AG20443 (cell line): ENCODE data around the gene KBTBD2.
"Not testable (repeated sequence)": the region's sequence is repeated elsewhere in the genome, so short reads cannot be mapped to it uniquely, and the experiment has no call there.

ENCODE experiments used
- DNase-seq: peaks from one replicate; pipeline ENCODE4 v3.0.0; 2012; ENCODE audit warnings: low spot score, mixed read lengths

The KBTBD2 gene

DNA sequence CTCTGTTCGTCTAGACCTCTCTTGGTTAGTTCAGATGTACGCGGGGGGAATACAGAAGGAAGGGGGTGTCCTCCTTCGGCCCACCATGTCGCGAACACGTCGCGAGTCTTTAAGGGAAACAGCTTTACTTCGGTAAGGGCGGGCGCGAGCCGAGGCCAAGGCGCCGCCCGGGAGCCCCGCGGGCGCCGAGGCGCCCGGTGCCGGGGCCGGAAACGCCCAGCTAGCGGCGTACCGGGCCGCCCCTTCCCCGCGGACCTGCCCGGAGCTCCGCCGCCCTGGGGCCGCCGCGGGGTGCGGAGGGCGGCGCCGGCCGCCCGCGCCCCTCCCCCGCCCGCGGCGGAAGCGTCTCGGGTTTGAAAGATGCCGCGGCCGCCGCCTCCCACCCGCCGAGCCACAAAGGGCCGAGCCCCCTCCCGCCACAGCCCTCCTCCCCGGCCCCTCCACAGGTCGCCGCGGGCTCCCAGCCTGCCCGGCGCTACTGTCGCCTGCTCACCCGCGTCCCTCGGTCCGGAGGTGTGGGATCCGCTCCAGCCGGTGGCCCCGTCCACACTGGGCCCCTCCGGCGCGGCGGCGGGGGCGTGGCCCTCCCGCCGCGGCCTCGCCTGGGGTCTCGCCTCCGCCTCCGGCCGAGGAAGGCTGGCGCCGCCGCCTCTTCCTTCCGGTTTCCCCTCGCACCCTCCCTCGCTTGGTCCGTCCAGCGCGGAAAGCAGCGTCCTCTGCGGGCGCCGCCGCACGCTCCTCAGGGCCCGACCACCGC lies at the start of gene KBTBD2:
Gene KBTBD2 (minus strand): TSS at position 718 of the 757 bp plus-strand sequence. CDS start 12,156 bp downstream, outside the sequence.
- peak; percentile 82 for DNase-seq

DNA sequence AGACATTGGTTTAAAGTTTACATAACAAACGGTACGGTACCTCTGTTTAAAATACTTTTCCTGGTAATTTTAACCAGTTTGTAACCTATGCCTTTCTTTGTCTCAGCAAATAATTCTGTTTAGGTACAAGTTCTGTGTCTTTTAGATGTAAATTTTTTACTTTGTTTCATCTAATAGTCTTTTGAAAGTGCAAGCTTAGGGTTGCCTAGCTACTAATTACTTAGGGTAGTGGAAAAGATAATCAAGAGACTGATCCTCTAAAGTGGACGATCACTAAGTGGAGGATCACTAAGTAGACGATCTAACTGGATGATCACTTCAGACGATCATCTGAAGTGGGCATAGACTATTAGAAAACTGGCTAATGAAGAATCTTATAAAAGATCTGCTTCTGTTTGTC lies 49.6 kb upstream of the KBTBD2 start:
- no peak for DNase-seq

DNA sequence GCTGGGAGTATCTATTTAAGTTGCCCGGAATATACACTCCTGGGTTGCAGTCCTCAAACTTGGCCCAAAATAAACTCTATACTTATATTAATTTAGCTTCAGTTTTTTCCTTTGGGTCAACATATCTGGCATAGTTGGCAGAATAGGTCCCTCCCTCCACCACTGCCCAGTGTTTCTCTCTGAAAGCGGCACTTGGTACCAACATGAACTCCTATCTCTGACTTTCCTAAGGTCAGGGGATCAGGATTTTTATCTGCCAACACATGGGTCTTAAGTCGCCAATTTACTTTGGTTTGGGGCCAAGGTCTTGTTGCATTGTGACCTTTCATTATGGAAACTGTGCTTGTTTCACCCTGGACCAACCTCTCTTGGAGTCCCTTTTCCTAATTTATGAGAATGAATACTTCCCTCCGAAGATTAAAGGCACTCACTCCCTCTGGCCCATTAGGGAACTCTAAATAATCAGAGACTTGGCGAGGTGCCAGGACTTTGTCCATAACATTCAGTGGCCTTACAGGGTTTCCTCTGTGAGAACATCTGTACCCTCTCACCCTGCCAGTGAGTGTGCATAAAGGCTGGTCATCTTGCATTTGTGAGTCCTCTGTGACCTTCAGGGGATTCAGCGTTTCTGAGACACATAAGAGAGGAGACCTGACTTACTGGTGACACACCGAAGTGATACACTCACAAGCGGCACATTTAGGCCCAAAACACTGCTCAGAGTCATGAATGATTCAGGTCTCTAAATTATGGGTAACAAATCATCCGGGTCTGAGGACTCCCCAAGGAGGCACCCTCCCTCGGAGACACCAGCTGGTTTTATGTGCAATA lies 46.0 kb upstream of the KBTBD2 start:
- DNase-seq = peak; percentile 34

DNA sequence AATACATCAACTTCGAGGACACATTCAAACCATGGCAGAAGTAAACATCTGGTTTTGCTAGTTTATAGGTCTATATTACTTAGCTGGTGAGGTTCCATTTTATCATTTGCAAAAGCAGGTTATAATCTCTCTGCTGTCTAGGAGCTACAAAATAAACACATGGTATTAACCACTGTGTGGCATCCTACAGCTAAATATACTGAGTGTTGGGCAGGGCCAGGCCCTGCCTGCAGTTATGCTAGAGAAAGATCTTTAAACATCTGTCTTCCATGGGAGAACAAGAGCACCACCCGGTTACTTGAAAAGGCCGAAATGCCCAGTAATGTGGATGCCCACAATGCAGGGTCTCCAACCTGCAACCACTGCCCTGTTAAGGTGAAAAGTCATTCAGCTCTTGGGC lies 45.1 kb upstream of the KBTBD2 start:
- DNase-seq = no peak

DNA sequence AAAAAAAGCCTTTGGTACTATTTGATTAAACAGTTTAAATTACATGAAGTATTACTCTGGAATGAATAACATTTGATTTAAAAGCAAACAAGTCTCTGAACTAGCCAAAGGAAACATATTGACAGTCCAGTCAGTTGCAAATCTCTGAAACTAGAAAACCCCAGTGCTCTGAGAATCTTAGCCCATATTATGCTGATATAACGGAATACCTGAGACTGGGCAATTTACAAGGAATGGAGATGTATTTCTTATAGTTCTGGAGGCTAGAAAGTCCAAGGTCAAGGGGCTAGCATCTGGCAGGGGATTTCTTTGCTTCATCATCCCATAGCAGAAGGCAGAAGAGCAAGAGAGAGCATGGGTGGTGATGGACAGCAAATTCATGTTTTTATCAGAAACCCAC lies 44.0 kb upstream of the KBTBD2 start:
- DNase-seq = no peak

DNA sequence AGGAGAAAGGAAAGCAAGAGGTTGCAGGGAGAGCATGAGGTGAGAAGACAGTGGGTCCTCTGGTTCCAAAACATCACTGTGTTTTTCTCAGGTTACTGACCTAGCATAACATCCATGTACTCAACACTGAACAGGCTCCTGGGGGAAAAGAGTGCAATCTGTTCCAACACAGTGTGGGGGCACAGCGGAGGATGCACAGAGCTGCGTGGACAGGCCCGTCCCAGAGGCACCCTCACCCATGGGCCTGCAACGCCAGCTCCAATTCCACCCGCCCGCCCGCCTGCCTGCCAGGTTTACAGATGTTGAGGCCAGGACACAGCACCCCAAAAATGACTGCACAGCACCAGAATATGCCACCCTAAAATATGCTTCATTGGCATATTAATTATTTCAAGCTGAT lies 38.8 kb upstream of the KBTBD2 start:
- no peak for DNase-seq

DNA sequence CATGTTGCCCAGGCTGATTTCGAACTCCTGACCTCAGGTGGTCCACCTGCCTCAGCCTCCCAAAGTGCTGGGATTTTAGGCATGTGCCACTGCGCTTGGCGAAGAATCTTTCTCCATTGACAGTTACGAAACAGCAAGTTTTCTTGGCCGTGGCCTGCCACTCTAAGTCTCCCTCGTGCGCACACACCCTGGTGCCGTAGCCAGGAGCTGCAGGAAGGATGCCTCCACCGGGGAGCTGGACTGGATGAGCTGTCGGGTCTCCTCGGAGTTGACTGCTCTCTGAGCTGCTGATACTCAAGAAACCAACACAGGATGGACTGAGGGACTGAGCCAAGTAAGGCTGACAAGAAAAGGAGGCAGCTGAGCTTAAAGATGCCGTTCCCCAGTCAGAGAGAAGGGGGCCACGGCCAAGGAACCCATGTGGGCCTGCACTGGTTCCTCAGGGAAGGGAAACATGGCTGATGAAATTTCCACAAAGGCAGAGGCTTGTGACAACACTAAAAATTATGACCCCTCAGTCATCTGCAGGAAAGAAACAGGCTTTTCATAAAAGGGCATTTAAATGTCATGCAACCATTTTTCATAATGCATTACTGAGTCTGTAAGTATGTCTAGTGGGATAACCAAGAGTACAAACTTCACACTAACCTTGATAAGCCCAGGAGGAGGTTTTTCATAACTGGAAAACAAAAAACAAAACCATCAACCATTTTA lies 38.0 kb upstream of the KBTBD2 start:
- no peak for DNase-seq

DNA sequence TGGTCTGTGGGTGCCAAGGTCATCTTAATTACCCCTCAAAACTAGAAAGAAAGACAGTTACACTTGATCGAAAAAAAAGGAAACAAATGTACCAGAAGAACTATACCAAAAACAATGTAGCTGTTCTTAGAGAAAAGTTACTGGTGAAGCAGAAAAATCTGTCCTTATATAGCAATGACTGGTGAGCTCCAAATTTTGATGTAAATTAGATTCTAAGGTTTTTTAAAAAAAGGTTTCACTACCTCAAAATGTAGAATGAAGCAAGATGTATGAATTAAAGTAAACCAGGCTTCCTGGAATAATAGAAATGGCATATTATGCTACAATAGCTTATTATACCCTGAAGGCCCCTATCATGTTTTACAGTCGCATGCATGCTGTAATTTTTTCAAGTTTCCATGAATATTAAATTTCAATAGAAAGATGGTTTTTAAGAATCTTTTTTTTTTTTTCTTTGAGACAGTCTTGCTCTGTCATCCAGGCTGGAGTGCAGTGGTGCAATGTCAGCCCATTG lies 37.3 kb upstream of the KBTBD2 start:
- no peak for DNase-seq

DNA sequence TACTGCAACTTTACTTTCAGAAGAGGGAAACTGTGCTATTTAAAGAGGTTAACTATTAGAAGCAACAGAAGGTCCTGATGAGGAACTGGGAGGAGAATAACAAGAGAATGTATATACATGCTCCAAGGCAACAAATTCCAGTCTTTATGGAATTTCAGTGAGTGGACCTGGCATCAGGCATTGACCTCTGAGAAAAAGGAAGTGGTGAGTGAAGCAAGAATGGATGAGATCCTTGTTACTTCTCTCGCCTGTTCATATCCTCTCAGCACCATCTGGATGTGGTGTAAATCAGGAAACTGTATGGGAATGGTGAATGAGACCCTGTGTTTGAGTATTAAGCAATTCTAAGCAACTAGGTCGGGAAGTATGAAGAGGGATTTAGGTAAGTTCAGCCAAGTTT lies 30.3 kb upstream of the KBTBD2 start:
- DNase-seq = no peak

DNA sequence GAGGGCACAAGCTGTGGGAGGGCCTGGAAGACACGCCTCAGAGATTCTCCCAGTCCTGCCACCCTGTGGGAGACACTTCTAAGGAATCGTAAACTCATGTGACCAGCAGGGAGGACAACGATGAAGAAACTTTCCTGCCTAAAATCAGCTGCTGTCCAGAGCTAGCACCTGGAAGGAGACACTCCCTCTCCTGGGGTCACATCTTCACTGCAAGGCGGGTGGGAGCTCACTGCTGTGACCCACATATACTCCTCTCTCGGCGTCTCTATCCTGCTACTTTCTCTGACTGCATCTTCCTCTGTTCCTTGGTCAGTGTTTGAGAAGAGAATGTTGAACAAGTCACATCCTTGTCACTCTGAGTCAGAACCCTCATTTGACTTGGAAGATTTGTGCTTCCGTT lies 25.4 kb upstream of the KBTBD2 start:
- DNase-seq = not testable (repeated sequence)

DNA sequence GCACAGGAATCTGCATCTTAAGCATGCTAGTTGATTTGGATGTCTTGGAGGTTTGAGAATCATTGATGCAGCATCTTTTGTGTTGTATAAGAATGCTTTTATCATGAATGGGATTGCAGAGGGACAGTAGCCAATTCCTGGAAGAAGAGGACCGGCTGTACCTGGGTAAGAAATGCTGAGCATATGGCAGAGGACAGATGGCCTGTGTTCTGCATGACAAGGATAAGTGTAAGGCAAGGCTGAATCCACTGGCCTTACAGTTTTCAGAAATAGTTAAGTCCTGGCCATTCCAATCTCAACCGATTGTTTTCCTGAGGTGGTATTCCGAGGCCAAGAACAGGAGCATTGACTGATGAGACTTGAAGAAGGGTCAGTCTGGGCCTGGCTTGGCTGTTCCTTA lies 24.4 kb upstream of the KBTBD2 start:
- no peak for DNase-seq

DNA sequence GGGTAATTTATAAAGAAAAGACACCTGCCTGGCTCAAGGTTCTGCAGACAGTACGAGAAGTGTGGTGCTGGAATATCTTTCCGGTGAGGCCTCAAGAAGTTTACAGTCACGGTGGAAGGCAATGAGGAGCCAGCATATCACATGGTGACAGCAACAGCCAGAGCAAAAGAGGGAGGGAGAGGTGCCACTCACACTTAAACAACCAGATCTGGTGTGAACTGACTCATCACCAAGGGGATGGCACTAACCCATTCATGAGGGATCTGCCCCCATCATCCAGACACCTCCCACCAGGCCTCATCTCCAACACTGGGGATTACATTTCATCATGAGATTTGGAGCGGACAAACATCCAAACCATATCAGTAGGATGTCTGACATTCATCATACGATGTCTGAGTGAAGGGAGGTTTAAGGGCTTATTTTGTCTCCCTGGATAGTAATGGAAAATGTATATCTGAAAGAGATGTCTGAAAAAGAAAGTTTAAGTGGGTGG lies 23.5 kb upstream of the KBTBD2 start:
- DNase-seq = no peak

DNA sequence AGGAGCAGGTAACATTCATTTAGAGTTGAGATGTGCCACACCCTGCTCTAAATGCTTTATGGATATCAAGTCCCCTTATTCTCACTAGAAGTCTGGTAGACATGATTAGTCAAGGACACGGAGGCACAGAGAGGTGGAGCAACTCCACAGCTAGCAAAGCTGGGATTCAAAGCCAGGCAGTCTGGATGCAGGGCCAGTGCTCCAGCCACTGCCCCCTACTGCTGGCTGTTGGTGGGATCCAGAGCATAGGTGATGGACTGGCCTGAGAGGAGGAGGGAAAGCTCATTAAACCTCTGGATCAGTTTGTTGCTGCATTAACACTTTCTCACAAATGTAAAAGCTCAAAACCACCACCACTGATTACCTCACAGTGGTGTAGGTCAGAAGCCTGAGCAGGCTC lies 22.6 kb upstream of the KBTBD2 start:
- DNase-seq = no peak

DNA sequence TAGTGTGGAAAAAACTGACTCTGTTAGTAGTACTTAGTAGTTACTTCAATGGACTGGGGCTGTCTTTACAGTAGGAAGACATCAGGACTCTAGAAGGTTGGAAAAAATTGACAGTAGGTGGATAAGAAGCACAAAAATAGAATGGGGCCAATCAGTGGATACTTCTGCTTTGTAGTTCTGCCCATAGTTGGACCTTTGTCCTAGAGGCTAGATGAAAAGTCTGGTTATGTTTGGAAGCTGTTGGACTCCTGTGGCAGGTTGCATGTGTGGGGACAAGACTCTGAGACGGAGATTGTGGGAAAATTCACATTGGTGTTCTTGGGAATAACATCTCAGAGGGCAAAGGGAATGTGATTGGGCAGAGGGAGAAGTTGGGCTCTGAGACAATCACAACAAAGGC lies 18.6 kb upstream of the KBTBD2 start:
- DNase-seq = no peak

DNA sequence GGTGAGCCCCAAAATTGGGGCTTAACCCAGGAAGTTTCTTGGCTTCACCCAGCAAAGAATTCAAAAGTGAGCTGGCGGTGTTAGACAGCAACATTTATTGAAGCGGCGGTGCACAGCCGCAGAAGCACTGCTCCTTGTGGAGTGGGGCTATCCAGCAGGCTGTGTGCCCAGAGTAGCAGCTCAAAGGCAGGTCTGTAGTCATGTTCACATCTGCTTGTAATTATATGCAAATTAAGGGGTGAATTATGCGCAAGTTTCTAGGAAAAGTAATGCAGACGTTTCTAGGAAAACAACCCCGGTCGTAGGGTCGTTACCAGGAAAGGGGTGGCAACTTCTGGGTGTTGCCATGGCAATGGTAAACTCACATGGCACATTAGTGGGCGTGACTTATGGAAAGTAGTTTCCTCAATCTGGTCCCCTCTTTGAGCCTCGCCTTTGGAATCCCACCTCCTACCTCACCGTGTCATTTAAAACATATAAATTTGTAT lies 13.7 kb upstream of the KBTBD2 start:
- peak; percentile 83 for DNase-seq

DNA sequence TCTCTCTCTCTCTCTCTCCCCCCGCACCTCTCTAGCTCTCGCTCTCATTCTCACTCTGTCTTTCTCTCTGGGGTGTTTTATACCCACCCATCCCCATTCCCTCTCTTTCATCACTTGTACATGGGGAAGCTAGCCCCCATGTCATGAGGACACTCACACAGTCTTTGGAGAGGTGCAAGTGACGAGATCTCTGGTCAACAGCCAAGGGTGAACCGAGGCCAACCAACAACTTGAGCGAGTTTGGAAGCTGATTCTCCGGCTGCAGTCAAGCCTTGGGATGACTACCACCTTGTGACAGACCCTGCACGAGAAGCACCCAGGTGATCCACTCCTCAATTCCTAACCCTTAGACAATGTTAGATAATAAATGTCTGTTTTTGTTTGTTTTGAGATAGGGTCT lies 10.1 kb upstream of the KBTBD2 start:
- no peak for DNase-seq

DNA sequence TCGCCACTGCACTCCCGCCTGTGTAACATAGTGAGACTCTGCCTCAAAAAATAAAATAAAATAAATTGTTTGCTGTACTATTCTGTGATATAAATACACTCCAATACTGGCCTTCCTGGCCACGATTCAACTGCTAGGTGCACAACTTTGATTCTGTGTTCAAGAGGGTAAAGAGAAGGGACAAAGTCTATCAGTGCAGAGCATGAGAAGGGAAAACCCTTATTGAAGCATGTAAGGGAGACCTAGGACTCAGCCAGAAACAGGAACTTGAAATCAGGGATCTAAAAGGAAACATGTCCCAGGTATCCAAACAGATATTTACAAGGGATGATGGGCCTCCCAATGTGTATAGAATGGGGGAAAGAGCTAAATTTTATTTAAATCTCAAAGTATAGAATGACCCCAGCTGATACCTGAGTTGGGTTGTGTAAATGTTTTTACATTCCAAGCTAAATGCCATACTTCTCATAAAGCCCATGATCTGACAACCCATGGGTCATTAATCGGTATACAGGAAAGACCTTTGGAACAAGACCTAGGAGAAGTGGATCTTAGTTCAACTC lies 9.0 kb upstream of the KBTBD2 start:
- DNase-seq = no peak

DNA sequence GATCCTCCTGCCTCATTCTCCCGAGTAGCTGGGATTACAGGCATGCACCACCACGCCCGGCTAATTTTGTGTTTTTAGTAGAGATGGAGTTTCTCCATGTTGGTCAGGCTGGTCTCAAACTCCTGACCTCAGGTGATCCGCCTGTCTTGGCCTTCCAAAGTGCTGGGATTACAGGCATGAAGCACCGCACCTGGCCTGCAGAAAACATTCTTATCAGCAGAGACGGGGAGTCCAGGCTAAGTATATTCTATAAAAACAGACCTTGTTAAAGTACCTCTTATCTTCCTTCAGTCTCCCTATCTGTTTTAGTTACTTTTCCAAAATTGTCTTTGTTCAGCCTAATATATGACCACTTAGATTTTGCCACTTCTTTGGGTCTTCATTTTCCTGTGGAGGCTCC lies 5.8 kb upstream of the KBTBD2 start:
- not testable (repeated sequence) for DNase-seq

DNA sequence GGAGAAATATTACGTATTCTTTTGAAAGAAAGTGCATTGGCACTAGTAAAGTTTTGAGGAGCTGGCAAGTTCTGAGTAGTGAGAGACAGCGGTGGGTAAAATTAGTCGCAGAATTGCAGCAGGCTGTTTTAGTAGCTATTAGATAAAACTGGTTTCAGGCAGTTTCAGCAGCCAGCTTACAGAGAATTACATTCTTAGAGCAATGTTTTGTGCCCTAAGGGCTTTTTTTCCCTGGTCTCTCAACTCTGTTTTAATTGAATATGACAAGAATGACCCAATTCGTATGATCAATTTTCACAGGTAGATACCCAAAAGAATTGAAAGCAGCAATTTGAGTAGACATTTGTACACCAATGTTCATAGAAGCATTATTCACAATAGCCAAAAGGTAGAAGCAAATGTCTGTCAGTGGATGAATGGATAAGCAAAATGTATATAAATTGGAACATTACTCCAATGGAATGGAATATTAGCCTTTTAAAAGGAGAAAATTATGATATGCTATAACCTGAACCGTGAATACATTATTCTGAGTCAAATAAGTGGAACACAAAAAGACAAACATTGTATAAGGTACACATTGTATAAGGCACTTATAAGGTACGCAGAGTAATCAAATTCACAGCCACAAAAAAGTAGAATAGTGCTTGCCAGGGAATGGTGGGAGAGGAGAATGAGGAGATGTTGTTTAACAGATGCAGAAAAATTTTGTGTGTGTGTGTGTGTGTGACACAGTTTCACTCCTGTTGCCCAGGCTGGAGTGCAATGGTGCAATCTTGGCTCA lies 5.2 kb upstream of the KBTBD2 start:
- DNase-seq = no peak

DNA sequence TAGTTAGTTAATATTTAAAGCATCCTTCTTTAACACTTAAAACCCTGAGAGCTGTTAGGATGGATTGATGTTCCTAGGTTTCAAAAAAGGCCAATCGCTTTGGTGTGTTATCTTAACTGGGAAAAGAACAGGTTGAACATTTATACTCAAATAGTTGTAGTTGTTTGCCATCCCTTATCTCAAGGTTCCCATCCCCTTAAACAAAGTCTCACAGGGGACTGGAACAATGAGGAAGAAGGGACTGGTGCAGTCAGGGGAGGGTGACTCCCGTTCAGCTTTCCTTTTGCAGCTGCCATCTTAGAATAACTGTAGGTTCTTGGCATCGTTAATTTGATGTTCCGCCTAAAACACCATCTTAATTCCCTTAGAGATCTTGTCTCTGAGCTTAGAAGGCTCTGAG lies 2.6 kb upstream of the KBTBD2 start:
- no peak for DNase-seq

DNA sequence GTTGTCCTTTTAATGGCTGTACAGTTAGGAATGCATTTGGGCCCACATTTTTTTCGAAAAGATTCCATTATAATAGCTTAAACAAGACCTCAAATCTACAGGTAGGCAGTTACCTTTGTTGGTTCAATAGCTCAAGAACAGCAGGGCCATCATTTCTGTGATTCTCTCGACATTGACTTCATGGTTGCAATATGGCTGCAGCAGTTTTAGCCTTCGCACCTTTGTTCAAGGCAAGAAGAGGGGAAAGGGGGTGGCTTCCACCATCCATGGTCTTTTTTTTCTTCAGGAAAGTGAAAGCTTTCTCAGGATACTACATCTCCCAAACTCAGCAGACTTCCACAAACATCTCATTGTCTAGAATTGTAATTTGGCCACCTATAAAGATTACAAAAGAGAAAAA lies 2.2 kb upstream of the KBTBD2 start:
- DNase-seq = no peak
